ENCODE data around the gene PYCARD. TPM values are rescaled to one million over a fixed set of nuclear protein-coding genes. Genes with fewer than 3 reads are reported as not detected.

Gene PYCARD
- total and polyA plus RNA-seq, 9 of the 15 experiments (the other 6 are each of a cell fraction or from before 2014, with no cell fraction given) = 1.3 to 28.4 (median 6.0) TPM

- TF ChIP-seq, protein P1, sequence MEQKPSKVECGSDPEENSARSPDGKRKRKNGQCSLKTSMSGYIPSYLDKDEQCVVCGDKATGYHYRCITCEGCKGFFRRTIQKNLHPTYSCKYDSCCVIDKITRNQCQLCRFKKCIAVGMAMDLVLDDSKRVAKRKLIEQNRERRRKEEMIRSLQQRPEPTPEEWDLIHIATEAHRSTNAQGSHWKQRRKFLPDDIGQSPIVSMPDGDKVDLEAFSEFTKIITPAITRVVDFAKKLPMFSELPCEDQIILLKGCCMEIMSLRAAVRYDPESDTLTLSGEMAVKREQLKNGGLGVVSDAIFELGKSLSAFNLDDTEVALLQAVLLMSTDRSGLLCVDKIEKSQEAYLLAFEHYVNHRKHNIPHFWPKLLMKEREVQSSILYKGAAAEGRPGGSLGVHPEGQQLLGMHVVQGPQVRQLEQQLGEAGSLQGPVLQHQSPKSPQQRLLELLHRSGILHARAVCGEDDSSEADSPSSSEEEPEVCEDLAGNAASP (IDR thresholded peaks at IDR 0.05) = no peak
- TF ChIP-seq CREBBP (IDR thresholded peaks at IDR 0.05; ENCODE audit: low read depth, low read length) (no peak), MTA2 (IDR thresholded peaks at IDR 0.05; ENCODE audit: low read depth) (no peak), NBN (IDR thresholded peaks at IDR 0.05; ENCODE audit: low read depth) (0 out of 2 replicates have a peak, but pooled peaks have one; percentile 35), MNT (conservative IDR thresholded peaks at IDR 0.05) (no peak; a peak in 1 of 4 replicates), TAF15 (IDR thresholded peaks at IDR 0.05; ENCODE audit: low read depth, low read length) (no peak), KAT8 (IDR thresholded peaks at IDR 0.05; ENCODE audit: low read depth) (no peak), MED1 (CRISPR knock-in tag; IDR thresholded peaks at IDR 0.05; ENCODE audit: borderline replicate concordance) (no peak), RCOR1 (IDR thresholded peaks at IDR 0.05; ENCODE audit: borderline replicate concordance in 1 of 2, low read depth in 2 of 2, low read length in 2 of 2) (peak in 1 of 2 experiments; percentile 59; a peak in 1 of 4 replicates), SMARCC2 (IDR thresholded peaks at IDR 0.05; ENCODE audit: low read depth) (no peak), RNF219 (CRISPR knock-in tag; IDR thresholded peaks at IDR 0.05) (no peak), ZBED1 (IDR thresholded peaks at IDR 0.05) (no peak), RBM17 (IDR thresholded peaks at IDR 0.05; ENCODE audit: borderline replicate concordance, low read depth, low read length) (no peak), SMAD1 (IDR thresholded peaks at IDR 0.05; ENCODE audit: low read depth, low read length, partially characterized antibody) (peak; percentile 98), STAG1 (CRISPR knock-in tag; IDR thresholded peaks at IDR 0.05; ENCODE audit: borderline replicate concordance) (no peak), ARID1B (IDR thresholded peaks at IDR 0.05) (no peak; the same call in none of the 2 replicates), FOXJ2 (tag; IDR thresholded peaks at IDR 0.05) (peak; percentile 66; the same call in 1 of the 2 replicates), PHTF2 (CRISPR knock-in tag; IDR thresholded peaks at IDR 0.05) (peak; percentile 9; the same call in 1 of the 2 replicates), ZC3H8 (IDR thresholded peaks at IDR 0.05) (0 out of 2 replicates have a peak, but pooled peaks have one; percentile 38), MBD2 (IDR thresholded peaks at IDR 0.05; ENCODE audit: borderline replicate concordance, low read depth) (peak; percentile 99)
- TF ChIP-seq, protein P2, sequence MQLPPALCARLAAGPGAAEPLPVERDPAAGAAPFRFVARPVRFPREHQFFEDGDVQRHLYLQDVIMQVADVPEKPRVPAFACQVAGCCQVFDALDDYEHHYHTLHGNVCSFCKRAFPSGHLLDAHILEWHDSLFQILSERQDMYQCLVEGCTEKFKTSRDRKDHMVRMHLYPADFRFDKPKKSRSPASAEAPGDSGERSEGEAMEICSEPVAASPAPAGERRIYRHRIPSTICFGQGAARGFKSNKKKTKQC (CRISPR knock-in tag; IDR thresholded peaks at IDR 0.05) = peak; percentile 96
- TF ChIP-seq, protein P3, sequence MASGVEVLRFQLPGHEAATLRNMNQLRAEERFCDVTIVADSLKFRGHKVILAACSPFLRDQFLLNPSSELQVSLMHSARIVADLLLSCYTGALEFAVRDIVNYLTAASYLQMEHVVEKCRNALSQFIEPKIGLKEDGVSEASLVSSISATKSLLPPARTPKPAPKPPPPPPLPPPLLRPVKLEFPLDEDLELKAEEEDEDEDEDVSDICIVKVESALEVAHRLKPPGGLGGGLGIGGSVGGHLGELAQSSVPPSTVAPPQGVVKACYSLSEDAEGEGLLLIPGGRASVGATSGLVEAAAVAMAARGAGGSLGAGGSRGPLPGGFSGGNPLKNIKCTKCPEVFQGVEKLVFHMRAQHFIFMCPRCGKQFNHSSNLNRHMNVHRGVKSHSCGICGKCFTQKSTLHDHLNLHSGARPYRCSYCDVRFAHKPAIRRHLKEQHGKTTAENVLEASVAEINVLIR (CRISPR knock-in tag; IDR thresholded peaks at IDR 0.05) = no peak
These were observed 22.7 kb downstream of the PYCARD start, which contains the start of gene FUS (continued) for GRCh38 chr16:31179747-31180459.

All from K562 (cell line).